ENCODE results near the gene KRTAP10-1.

KRTAP10-1 gene

DNA sequence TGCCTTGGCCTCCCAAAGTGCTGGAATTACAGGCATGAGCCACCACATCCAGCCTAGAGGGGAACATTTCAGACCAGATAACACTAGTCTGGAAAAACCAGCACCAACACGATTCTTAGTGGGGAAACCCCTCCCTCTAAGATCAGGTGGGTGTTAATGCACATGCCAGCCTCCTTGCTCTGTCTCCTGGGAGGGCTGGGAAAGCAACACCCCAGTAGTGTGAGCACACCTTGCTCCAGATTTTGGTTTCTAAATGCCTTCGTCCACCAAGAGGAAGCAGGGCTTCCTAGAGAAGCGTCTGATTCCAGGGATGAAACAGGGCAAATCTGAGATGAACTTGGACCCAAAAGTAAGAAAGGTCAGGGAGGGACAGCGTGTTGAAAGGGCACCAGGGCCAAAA lies 31.3 kb upstream of the KRTAP10-1 start:
- Histone ChIP-seq H3K36me3 (ENCODE audit: control insufficient read depth, insufficient read depth, low read length) (no peaks in the 10 kb centered on the region), H3K27ac (ENCODE audit: insufficient read depth, low read length, poor library complexity, severe bottlenecking) (no peak overlapping the region), H3K4me3 (ENCODE audit: insufficient read depth, low read depth, low read length, poor library complexity, severe bottlenecking) (no peak overlapping the region), H3K4me1 (ENCODE audit: control insufficient read depth, insufficient read depth, low read length, poor library complexity, severe bottlenecking) (no peaks in the 10 kb centered on the region), H3K27me3 (replicated peaks; ENCODE audit: control insufficient read depth, insufficient read depth, low read length, poor library complexity, severe bottlenecking) (no peaks in the 10 kb centered on the region), H3K9me3 (ENCODE audit: control insufficient read depth, low read length) (no peaks in the 10 kb centered on the region)
- DNase-seq, result no peak

DNA sequence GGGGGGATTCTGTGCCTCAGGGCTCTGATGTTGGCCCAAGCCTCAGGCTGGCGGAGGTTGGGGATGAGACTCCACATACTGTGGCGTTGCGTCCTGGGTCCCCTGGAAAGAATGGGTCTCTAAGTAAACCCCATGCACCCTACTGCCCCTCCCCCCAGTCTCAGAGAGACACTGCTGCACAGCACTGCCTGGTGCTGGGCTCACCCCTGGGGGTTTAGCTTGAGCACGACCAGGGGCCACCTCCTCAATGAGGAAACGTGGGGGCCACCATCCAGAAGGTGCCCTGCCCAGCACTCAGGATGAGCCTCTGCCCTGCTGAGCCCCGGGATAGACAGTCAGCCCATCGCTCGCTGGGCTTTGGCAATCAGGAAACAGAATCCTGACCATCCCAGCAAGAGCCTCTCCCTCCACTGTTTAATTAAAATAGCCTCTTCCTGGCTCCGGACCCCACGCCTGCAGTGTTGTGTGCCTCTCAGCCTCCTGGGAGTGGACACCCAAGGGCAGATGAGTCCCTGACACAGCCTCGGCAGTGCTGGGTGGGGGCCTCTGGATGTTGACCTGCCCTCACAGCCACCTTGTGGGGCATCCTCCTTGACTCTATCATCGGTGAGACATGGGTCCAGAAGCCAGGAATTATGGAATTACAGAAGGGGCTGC lies 30.0 kb upstream of the KRTAP10-1 start:
- Histone ChIP-seq H3K27ac (ENCODE audit: insufficient read depth, low read length, poor library complexity, severe bottlenecking) (no peak overlapping the region), H3K36me3 (ENCODE audit: control insufficient read depth, insufficient read depth, low read length) (no peaks in the 10 kb centered on the region), H3K9me3 (ENCODE audit: control insufficient read depth, low read length) (no peaks in the 10 kb centered on the region), H3K4me3 (ENCODE audit: insufficient read depth, low read depth, low read length, poor library complexity, severe bottlenecking) (no peak overlapping the region), H3K27me3 (replicated peaks; ENCODE audit: control insufficient read depth, insufficient read depth, low read length, poor library complexity, severe bottlenecking) (no peaks in the 10 kb centered on the region), H3K4me1 (ENCODE audit: control insufficient read depth, insufficient read depth, low read length, poor library complexity, severe bottlenecking) (no peaks in the 10 kb centered on the region)
- no peak for DNase-seq

- H3K27me3 ChIP-seq (replicated peaks; ENCODE audit: control insufficient read depth, insufficient read depth, low read length, poor library complexity, severe bottlenecking), result no peaks in the 10 kb centered on the region
- no peaks in the 10 kb centered on the region for H3K9me3 ChIP-seq (ENCODE audit: control insufficient read depth, low read length)
- no peak for DNase-seq
- H3K4me3 ChIP-seq (ENCODE audit: insufficient read depth, low read depth, low read length, poor library complexity, severe bottlenecking), result no peak overlapping the region
- H3K27ac ChIP-seq (ENCODE audit: insufficient read depth, low read length, poor library complexity, severe bottlenecking), result no peak overlapping the region
- H3K4me1 ChIP-seq (ENCODE audit: control insufficient read depth, insufficient read depth, low read length, poor library complexity, severe bottlenecking), result no peaks in the 10 kb centered on the region
- H3K36me3 ChIP-seq (ENCODE audit: control insufficient read depth, insufficient read depth, low read length), result no peaks in the 10 kb centered on the region
These were observed 28.9 kb upstream of the KRTAP10-1 start for GRCh38 chr21:44568667-44569556.

- Histone ChIP-seq H3K4me1 (ENCODE audit: control insufficient read depth, insufficient read depth, low read length, poor library complexity, severe bottlenecking) (no peaks in the 10 kb centered on the region), H3K4me3 (ENCODE audit: insufficient read depth, low read depth, low read length, poor library complexity, severe bottlenecking) (no peak overlapping the region), H3K27ac (ENCODE audit: insufficient read depth, low read length, poor library complexity, severe bottlenecking) (no peak overlapping the region), H3K36me3 (ENCODE audit: control insufficient read depth, insufficient read depth, low read length) (no peaks in the 10 kb centered on the region), H3K27me3 (replicated peaks; ENCODE audit: control insufficient read depth, insufficient read depth, low read length, poor library complexity, severe bottlenecking) (no peaks in the 10 kb centered on the region), H3K9me3 (ENCODE audit: control insufficient read depth, low read length) (no peaks in the 10 kb centered on the region)
- DNase-seq, result no peak
These were observed 28.3 kb upstream of the KRTAP10-1 start for GRCh38 chr21:44568261-44568660.

- DNase-seq, result no peak
- H3K4me1 ChIP-seq (ENCODE audit: control insufficient read depth, insufficient read depth, low read length, poor library complexity, severe bottlenecking), result no peaks in the 10 kb centered on the region
- no peaks in the 10 kb centered on the region for H3K36me3 ChIP-seq (ENCODE audit: control insufficient read depth, insufficient read depth, low read length)
- H3K27me3 ChIP-seq (replicated peaks; ENCODE audit: control insufficient read depth, insufficient read depth, low read length, poor library complexity, severe bottlenecking), result no peaks in the 10 kb centered on the region
- H3K9me3 ChIP-seq (ENCODE audit: control insufficient read depth, low read length), result no peaks in the 10 kb centered on the region
- H3K4me3 ChIP-seq (ENCODE audit: insufficient read depth, low read depth, low read length, poor library complexity, severe bottlenecking), result no peak overlapping the region
- no peak overlapping the region for H3K27ac ChIP-seq (ENCODE audit: insufficient read depth, low read length, poor library complexity, severe bottlenecking)
These were observed 27.6 kb upstream of the KRTAP10-1 start for GRCh38 chr21:44567481-44568171.

DNA sequence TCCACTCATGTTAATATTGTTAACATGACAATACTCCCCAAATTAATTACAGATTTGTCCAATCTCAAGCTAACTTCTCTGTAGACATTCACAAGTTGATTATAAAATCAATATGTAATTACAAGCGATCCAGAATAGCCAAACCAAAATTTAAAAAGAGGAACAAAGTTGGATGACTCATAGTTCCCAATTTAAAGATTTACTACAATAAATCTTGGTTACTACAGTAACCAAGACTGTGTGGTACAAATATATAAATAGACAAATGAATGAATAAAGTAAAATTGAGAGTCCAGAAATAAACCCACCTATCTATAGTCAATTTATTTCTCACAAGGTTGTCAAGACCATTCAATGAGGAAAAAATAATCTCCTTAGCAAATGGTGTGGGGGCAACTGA lies 26.4 kb upstream of the KRTAP10-1 start:
- Histone ChIP-seq H3K27me3 (replicated peaks; ENCODE audit: control insufficient read depth, insufficient read depth, low read length, poor library complexity, severe bottlenecking) (no peaks in the 10 kb centered on the region), H3K9me3 (ENCODE audit: control insufficient read depth, low read length) (no peaks in the 10 kb centered on the region), H3K4me3 (ENCODE audit: insufficient read depth, low read depth, low read length, poor library complexity, severe bottlenecking) (no peak overlapping the region), H3K4me1 (ENCODE audit: control insufficient read depth, insufficient read depth, low read length, poor library complexity, severe bottlenecking) (no peaks in the 10 kb centered on the region), H3K27ac (ENCODE audit: insufficient read depth, low read length, poor library complexity, severe bottlenecking) (no peak overlapping the region), H3K36me3 (ENCODE audit: control insufficient read depth, insufficient read depth, low read length) (no peaks in the 10 kb centered on the region)
- no peak for DNase-seq

DNA sequence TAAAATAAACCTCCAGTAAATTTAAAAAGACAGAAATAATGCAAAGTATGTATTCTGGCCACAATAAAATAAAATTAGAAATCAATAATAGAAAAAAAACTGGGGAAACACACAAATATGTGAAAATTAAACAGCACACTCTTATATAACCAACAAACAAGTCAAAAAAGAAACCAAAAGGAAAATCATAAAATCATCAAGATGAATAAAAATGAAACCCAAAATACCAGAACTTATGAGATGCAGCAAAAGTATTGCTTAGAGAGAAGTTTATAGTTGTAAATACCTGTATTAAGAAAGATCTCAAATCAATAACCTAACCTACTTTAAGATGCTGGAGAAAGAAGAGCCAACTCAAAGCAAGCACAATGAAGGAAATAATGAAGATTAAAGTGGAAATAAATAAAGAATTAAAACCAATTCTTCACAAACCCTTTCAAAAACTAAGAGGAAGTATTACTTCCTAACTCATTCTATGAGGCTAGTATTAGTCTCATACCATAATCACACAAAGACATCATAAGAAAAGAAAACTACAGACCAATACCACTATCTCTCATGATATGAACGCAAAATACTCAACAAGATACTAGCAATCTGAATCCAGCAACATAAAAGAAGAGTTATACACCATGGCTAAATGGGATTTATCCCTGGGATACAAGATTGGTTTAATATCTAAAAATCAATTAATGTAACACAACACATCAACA lies 25.0 kb upstream of the KRTAP10-1 start:
- no peaks in the 10 kb centered on the region for H3K9me3 ChIP-seq (ENCODE audit: control insufficient read depth, low read length)
- H3K36me3 ChIP-seq (ENCODE audit: control insufficient read depth, insufficient read depth, low read length), result no peaks in the 10 kb centered on the region
- H3K4me3 ChIP-seq (ENCODE audit: insufficient read depth, low read depth, low read length, poor library complexity, severe bottlenecking), result no peak overlapping the region
- no peaks in the 10 kb centered on the region for H3K27me3 ChIP-seq (replicated peaks; ENCODE audit: control insufficient read depth, insufficient read depth, low read length, poor library complexity, severe bottlenecking)
- DNase-seq, result no peak
- H3K27ac ChIP-seq (ENCODE audit: insufficient read depth, low read length, poor library complexity, severe bottlenecking), result no peak overlapping the region
- H3K4me1 ChIP-seq (ENCODE audit: control insufficient read depth, insufficient read depth, low read length, poor library complexity, severe bottlenecking), result no peaks in the 10 kb centered on the region

- no peak for DNase-seq
- H3K27ac ChIP-seq (ENCODE audit: insufficient read depth, low read length, poor library complexity, severe bottlenecking), result no peak overlapping the region
- H3K27me3 ChIP-seq (replicated peaks; ENCODE audit: control insufficient read depth, insufficient read depth, low read length, poor library complexity, severe bottlenecking), result no peaks in the 10 kb centered on the region
- H3K9me3 ChIP-seq (ENCODE audit: control insufficient read depth, low read length), result no peaks in the 10 kb centered on the region
- no peak overlapping the region for H3K4me3 ChIP-seq (ENCODE audit: insufficient read depth, low read depth, low read length, poor library complexity, severe bottlenecking)
- no peaks in the 10 kb centered on the region for H3K4me1 ChIP-seq (ENCODE audit: control insufficient read depth, insufficient read depth, low read length, poor library complexity, severe bottlenecking)
- no peaks in the 10 kb centered on the region for H3K36me3 ChIP-seq (ENCODE audit: control insufficient read depth, insufficient read depth, low read length)
These were observed 24.1 kb upstream of the KRTAP10-1 start for GRCh38 chr21:44564099-44564498.

DNA sequence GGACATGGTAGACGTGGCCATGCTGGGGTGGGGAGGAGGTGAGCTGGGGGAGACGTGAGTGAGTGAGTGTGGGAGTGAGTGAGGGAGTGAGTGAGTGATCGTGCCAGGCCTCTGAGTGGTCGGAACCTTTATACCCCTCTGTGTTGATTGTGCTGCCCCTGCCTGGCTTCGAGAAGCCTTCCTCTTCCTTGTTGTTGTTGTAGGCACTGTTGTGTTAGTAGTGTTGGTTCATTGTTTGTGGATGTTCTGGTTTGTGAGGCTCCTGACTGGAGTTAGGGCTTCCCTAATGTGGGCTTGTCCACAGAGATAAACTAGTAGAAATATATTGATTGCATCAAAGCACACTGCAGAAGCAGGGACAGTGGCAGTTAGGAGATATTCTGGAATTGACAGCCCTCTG lies 18.7 kb upstream of the KRTAP10-1 start, which contains the start of gene KRTAP10-3:
Gene KRTAP10-3 (minus strand): TSS at position 101 of the 400 bp plus-strand sequence. CDS start 80 bp downstream, at position 21.
- Histone ChIP-seq H3K27me3 (replicated peaks; ENCODE audit: control insufficient read depth, insufficient read depth, low read length, poor library complexity, severe bottlenecking) (no peaks in the 10 kb centered on the region), H3K27ac (ENCODE audit: insufficient read depth, low read length, poor library complexity, severe bottlenecking) (no peak within 1 kb of the TSS), H3K36me3 (ENCODE audit: control insufficient read depth, insufficient read depth, low read length) (no peaks in the 10 kb centered on the region), H3K4me3 (ENCODE audit: insufficient read depth, low read depth, low read length, poor library complexity, severe bottlenecking) (no peak within 1 kb of the TSS), H3K4me1 (ENCODE audit: control insufficient read depth, insufficient read depth, low read length, poor library complexity, severe bottlenecking) (no peaks in the 10 kb centered on the region), H3K9me3 (ENCODE audit: control insufficient read depth, low read length) (no peaks in the 10 kb centered on the region)
- DNase-seq, result no peak
